ENCODE data around the gene CHCHD3.
"Not testable (repeated sequence)": the region's sequence is repeated elsewhere in the genome, so short reads cannot be mapped to it uniquely, and the experiment has no call there.

CHCHD3 gene

DNA sequence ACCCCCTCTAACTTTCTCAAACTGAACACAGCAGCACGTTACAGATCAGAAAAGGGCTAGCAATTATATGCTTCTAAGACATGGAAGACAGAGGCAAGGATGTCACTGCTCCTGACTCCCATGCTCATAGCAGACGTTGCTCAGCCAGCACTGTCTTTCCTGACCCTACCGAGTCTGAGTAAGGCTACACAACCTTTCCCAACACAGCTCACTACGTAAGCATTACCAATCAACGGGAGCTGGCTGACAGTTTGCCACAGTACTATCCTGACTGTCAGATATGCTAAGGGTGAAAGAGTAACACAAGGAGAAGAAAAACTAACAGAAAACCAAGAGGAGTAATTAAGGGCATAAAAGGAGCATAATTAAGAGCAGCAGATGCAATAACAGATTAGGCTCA is 171.2 kb downstream of the CHCHD3 start:
- no peak overlapping the region for H3K4me3 ChIP-seq (ENCODE audit: low read depth, low read length)
- TF ChIP-seq, protein P1, sequence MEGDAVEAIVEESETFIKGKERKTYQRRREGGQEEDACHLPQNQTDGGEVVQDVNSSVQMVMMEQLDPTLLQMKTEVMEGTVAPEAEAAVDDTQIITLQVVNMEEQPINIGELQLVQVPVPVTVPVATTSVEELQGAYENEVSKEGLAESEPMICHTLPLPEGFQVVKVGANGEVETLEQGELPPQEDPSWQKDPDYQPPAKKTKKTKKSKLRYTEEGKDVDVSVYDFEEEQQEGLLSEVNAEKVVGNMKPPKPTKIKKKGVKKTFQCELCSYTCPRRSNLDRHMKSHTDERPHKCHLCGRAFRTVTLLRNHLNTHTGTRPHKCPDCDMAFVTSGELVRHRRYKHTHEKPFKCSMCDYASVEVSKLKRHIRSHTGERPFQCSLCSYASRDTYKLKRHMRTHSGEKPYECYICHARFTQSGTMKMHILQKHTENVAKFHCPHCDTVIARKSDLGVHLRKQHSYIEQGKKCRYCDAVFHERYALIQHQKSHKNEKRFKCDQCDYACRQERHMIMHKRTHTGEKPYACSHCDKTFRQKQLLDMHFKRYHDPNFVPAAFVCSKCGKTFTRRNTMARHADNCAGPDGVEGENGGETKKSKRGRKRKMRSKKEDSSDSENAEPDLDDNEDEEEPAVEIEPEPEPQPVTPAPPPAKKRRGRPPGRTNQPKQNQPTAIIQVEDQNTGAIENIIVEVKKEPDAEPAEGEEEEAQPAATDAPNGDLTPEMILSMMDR (IDR thresholded peaks at IDR 0.05; ENCODE audit: low read depth, low read length): no peak

DNA sequence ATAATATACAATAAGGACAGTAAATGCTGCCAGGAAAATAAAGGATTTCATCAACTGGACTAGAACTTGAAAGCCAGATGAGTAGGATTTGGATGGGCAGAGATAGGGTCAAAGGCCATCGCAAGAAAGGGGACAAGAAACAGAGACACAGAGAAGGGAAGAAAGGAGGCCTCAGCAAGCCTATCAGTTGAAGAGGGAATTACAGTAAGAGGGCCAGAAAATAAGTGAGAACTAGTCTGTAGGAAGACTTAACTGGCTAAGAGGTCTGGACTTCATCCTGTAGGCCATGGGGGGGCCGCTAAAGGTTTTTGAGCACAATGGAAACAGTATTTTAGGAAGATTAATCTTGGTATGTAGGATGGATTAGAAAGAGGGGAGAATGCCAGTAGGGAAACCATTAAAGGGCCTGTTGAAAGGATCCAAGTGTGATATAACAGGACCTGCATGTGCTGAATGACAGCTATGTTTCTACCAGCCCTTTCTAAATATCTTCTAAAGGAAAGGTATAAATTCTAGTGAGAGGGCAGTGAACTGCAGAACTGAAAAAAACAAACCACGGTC is 174.4 kb downstream of the CHCHD3 start:
- no peak overlapping the region for H3K4me3 ChIP-seq (ENCODE audit: low read depth, low read length)

DNA sequence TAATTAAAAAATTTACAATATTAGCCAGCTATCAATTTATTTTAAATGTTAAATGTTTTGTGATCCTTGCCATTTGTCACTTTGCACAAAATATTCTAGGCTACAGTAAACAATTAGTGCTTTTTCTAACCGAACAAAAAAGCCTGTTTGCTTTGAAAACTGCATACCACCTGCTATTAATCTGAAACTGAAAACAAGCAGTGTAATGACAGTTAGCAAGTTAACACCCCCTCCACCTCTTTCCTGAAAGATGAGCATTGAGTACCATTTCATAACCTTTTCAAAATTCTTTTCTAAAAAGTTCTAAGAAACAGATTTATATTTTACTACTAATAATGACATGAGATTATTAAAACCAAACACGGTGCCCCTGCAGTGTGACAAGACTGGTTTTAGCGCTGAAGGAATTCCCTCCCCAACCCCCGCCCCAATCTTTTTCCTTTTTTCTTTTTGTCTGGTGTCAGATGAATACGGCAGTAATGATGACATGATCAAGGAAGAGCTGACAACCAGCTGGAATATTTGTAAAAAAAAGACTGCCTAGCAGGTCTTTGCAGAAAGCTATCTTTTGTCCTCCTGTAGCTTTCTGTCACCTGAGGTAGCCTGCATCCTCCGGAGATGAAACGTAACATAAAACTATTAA is 175.6 kb downstream of the CHCHD3 start:
- H3K4me3 ChIP-seq (ENCODE audit: low read depth, low read length): no peak overlapping the region
- TF ChIP-seq, protein P1 (IDR thresholded peaks at IDR 0.05; ENCODE audit: low read depth, low read length): no peak

More for the DNA sequence above, 174.4 kb downstream of the CHCHD3 start:
- TF ChIP-seq, protein P1 (IDR thresholded peaks at IDR 0.05; ENCODE audit: low read depth, low read length): no peak

DNA sequence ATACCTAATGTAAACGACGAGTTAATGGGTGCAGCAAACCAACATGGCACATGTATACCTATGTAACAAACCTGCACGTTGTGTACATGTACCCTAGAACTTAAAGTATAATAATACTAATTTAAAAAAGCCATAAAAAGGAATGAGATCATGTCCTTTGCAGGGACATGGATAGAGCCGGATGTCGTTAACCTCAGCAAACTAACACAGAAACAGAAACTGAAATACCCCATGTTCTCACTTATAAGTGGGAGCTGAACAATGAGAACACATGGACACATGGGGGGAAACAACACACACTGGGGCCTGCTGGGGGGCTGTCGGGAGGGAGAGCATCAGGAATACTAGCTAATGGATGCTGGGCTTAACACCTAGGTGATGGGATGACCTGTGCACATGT is 176.8 kb downstream of the CHCHD3 start:
- H3K4me3 ChIP-seq (ENCODE audit: low read depth, low read length): not testable (repeated sequence)

DNA sequence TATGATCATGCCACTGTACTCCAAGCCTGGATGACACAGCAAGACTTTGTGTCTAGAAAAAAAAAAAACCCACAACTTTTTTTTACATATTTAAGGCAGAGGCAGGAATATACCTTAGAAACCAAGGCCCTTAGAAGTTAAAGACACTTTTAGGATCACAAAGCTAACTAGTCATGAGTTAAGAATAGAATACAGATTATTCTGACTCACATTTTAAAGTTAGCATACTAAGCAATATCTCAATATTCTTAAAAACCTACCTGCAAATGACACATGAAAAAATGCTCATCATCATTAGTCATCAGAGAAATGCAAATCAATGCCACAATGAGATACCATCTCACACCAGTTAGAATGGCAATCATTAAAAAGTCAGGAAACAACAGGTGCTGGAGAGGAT is 177.7 kb downstream of the CHCHD3 start:
- TF ChIP-seq, protein P1 (IDR thresholded peaks at IDR 0.05; ENCODE audit: low read depth, low read length): no peak
- no peak overlapping the region for H3K4me3 ChIP-seq (ENCODE audit: low read depth, low read length)

DNA sequence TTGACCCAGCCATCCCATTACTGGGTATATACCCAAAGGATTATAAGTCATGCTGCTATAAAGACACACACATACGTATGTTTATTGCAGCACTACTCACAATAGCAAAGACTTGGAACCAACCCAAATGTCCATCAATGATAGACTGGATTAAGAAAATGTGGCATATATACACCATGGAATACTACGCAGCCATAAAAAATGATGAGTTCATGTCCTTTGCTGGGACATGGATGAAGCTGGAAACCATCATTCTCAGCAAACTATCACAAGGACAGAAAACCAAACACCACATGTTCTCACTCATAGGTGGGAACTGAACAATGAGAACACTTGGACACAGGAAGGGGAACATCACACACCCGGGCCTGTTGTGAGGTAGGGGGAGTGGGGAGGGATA is 179.6 kb downstream of the CHCHD3 start:
- not testable (repeated sequence) for H3K4me3 ChIP-seq (ENCODE audit: low read depth, low read length)

DNA sequence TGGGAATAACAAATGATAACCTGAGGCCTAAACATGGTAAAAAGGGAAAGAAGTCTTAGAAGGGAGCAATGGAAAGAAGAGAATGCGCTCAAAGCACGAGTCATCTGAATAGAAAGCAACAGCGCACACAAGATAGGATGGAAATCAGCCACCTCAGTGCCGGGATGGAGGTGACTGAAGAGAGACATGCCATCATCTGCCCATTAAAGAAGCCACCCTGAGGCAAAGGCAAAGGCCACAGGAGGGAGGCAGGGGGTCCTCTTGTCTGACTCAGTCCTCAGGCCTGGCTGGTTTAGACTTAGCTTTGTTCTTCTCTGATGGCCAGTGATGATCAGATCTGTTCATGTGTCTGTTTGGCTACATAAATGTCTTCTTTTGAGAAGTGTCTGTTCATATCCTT is 180.6 kb downstream of the CHCHD3 start:
- TF ChIP-seq, protein P1 (IDR thresholded peaks at IDR 0.05; ENCODE audit: low read depth, low read length): no peak
- H3K4me3 ChIP-seq (ENCODE audit: low read depth, low read length): no peak overlapping the region

DNA sequence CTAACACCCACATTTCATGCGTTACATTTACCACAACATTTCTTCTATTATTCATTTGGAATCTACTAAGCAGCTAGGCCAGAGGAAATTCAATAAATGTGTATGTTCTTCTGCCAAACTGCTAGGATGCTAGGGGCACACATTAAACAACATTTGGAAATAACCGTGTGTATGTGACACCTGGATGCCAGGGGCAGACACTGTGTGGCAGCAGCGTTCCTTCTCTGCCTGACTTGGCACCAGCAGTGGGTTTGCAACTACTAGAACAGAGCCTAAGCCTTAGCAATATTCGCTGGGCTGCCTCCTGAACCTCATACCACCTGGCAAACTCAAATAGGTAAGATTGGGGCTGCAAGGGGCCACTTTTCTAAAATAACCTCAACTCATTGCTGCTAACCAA is 182.1 kb downstream of the CHCHD3 start:
- H3K4me3 ChIP-seq (ENCODE audit: low read depth, low read length): no peak overlapping the region
- TF ChIP-seq, protein P1 (IDR thresholded peaks at IDR 0.05; ENCODE audit: low read depth, low read length): no peak

DNA sequence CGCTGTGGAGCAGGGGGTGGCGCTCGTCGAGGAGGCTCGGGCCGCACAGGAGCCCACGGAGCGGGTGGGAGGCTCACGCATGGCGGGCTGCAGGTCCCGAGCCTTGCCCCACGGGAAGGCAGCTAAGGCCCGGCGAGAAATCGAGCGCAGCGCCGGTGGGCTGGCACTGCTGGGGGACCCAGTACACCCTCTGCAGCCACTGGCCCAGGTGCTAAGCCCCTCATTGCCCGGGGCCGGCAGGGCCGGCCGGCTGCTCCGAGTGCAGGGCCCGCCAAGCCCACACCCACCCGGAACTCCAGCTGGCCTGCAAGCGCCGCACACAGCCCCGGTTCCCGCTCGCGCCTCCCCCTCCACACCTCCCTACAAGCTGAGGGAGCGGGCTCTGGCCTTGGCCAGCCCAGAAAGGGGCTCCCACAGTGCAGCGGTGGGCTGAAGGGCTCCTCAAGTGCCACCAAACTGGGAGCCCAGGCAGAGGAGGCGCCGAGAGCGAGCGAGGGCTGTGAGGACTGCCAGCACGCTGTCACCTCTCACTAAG is 183.2 kb downstream of the CHCHD3 start:
- H3K4me3 ChIP-seq (ENCODE audit: low read depth, low read length): not testable (repeated sequence)
